Measurements from ENCODE around the gene ZSCAN18.

DNA sequence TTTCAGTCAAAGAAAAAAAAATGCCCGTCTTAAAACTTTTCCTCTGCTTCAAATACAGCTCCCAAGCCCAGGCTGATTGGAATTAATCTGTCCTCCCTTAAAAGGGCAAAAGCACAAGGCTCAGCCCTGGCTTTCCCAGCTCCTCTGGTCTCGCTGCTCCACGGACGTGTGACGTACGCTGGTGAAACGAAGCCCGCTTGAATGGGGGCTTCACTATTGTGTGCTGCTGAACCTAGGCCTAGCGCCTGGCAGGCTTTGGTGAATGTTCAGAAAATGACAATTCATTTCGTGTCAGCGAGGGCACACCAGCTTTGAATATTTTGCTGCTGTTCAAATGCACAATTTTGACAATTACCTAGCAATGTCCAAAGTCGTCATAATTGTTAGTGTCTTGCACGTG, 39.6 kb downstream of the ZSCAN18 start:
- TF ChIP-seq, protein P1, sequence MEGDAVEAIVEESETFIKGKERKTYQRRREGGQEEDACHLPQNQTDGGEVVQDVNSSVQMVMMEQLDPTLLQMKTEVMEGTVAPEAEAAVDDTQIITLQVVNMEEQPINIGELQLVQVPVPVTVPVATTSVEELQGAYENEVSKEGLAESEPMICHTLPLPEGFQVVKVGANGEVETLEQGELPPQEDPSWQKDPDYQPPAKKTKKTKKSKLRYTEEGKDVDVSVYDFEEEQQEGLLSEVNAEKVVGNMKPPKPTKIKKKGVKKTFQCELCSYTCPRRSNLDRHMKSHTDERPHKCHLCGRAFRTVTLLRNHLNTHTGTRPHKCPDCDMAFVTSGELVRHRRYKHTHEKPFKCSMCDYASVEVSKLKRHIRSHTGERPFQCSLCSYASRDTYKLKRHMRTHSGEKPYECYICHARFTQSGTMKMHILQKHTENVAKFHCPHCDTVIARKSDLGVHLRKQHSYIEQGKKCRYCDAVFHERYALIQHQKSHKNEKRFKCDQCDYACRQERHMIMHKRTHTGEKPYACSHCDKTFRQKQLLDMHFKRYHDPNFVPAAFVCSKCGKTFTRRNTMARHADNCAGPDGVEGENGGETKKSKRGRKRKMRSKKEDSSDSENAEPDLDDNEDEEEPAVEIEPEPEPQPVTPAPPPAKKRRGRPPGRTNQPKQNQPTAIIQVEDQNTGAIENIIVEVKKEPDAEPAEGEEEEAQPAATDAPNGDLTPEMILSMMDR (IDR thresholded peaks at IDR 0.05): no peak
- TF ChIP-seq POLR2A (IDR thresholded peaks at IDR 0.05): no peak

All from esophagus squamous epithelium (tissue), 4 donors.